ENCODE results near the gene EP300. TPM values are rescaled to one million over a fixed set of nuclear protein-coding genes. Genes with fewer than 3 reads are reported as not detected.

EP300 gene
- total and polyA plus RNA-seq, 12 donors = 5.8 to 41.7 (median 35.6) TPM

DNA sequence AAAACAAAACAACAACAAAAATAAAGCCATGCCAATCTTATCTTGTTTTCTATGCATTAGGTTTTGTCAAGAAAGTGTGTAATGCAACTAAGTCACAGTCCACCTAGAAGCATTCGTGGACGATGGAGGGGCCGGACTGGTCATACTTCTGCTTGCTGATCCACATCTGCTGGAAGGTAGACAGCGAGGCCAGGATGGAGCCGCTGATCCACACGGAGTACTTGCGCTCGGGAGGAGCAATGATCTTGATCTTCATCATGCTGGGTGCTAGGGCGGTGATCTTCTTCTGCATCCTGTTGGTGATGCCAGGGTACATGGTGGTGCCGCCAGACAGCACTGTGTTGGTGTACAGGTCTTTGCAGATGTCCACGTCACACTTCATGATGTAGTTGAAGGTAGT is 18.3 kb upstream of the EP300 start:
- Histone ChIP-seq H3K9me3 (no peaks in the 10 kb centered on the region), H3K4me1 (peaks cover 0 to 13% (median 0%) of the 10 kb centered on the region in 9 donors), H3K27ac (no peak overlapping the region), H3K36me3 (no peaks in the 10 kb centered on the region), H3K27me3 (no peaks in the 10 kb centered on the region), H3K4me3 (no peak overlapping the region)
- 95 to 96% methylated on average over 11 of the region's 11 CpGs for WGBS, 2 donors
- no peak for ATAC-seq
- TF ChIP-seq, protein P1, sequence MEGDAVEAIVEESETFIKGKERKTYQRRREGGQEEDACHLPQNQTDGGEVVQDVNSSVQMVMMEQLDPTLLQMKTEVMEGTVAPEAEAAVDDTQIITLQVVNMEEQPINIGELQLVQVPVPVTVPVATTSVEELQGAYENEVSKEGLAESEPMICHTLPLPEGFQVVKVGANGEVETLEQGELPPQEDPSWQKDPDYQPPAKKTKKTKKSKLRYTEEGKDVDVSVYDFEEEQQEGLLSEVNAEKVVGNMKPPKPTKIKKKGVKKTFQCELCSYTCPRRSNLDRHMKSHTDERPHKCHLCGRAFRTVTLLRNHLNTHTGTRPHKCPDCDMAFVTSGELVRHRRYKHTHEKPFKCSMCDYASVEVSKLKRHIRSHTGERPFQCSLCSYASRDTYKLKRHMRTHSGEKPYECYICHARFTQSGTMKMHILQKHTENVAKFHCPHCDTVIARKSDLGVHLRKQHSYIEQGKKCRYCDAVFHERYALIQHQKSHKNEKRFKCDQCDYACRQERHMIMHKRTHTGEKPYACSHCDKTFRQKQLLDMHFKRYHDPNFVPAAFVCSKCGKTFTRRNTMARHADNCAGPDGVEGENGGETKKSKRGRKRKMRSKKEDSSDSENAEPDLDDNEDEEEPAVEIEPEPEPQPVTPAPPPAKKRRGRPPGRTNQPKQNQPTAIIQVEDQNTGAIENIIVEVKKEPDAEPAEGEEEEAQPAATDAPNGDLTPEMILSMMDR (IDR thresholded peaks at IDR 0.05) = no peak
- DNase-seq = no peak
- intact Hi-C loops (cut with DNase I) = loop anchor here in 1 of 10 donors (10.0 kb wide), 1 partner anchor 59 kb away; no protein-coding TSS in a partner anchor

DNA sequence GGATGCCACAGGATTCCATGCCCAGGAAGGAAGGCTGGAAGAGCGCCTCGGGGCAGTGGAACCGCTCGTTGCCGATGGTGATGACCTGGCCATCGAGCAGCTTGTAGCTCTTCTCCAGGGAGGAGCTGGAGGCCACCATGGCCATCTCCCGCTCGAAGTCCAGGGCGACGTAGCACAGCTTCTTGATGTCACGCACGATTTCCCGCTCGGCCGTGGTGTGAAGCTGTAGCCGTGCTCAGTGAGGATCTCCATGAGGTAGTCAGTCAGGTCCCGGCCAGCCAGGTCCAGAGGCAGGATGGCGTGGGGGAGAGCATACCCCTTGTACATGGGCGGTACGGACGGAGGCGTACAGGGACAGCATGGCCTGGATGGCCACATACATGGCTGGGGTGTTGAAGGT is 17.9 kb upstream of the EP300 start:
- intact Hi-C loops (cut with DNase I) = loop anchor here in 1 of 10 donors (10.0 kb wide), 1 partner anchor 60 kb away; no protein-coding TSS in a partner anchor
- TF ChIP-seq, protein P1 (IDR thresholded peaks at IDR 0.05) = no peak
- no peak overlapping the region for H3K4me3 ChIP-seq
- H3K9me3 ChIP-seq = no peaks in the 10 kb centered on the region
- H3K27ac ChIP-seq = no peak overlapping the region
- no peaks in the 10 kb centered on the region for H3K27me3 ChIP-seq
- DNase-seq (no peak), ATAC-seq (no peak)
- peaks cover 0 to 9% (median 0%) of the 10 kb centered on the region in 9 donors for H3K4me1 ChIP-seq
- H3K36me3 ChIP-seq = no peaks in the 10 kb centered on the region
- 94 to 96% methylated on average over 22 of the region's 22 CpGs for WGBS, 2 donors

DNA sequence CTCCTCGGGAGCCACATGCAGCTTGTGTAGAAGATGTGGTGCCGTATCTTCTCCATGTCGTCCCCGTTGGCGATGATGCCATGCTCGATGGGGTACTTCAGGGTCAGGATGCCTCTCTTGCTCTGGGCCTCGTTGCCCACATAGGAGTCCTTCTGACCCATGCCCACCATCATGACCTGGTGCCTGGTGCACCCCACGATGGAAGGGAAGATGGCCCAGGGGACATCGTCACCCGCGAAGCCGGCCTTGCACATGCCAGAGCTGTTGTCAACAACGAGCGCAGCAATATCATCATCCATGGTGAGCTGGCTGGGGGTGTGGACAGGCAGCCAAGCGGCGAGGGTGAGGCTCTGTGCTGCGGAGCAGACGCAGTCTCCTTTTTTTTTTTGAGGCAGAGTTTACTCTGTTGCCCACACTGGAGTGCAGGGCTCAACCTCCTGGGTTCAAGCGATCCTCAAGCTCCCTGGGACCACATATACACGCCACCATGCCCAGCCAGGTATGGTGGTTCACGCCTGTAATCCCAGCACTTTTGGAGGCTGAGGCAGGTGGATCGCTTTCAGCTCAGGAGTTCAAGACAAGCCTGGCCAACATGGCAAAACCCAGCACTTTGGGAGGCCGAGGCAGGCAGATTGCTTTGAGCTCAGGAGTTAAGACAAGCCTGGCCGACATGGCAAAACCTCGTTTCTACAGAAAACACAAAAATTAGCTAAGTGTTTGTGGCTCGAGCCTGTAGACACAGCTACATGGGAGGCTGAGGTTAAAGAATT is 17.3 kb upstream of the EP300 start:
- no peak for DNase-seq
- Histone ChIP-seq H3K27ac (no peak overlapping the region), H3K9me3 (no peaks in the 10 kb centered on the region), H3K4me3 (no peak overlapping the region), H3K27me3 (no peaks in the 10 kb centered on the region), H3K4me1 (peaks cover 0 to 6% (median 0%) of the 10 kb centered on the region in 9 donors), H3K36me3 (no peaks in the 10 kb centered on the region)
- TF ChIP-seq, protein P1 (IDR thresholded peaks at IDR 0.05) = no peak
- intact Hi-C loops (cut with DNase I) = loop anchor here in 1 of 10 donors (10.0 kb wide), 1 partner anchor 60 kb away; no protein-coding TSS in a partner anchor
- 91 to 92% methylated on average over 26 of the region's 26 CpGs for WGBS, 2 donors
- ATAC-seq = no peak

DNA sequence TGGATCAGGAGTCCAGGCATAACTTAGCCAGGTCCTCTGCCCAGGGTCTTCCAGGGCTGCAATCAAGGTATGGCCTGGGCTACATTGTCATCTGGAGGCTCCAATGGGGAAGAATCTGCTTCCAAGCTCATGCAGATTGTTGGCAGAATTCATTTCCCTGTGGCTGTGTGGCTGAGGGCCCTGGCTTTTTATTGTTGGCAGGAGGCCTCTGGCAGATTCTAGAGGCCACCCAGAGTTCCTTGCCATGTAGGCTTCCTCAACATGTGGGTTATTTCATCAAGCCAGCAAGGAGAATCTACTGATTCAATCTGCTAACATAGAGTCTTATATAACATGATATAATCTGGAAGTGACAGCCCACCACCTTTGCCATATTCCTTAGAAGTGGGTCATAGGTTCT is 16.4 kb upstream of the EP300 start:
- H3K27ac ChIP-seq = no peak overlapping the region
- ATAC-seq (no peak), DNase-seq (no peak)
- intact Hi-C loops (cut with DNase I) = loop anchor here in 1 of 10 donors (10.0 kb wide), 1 partner anchor 61 kb away; no protein-coding TSS in a partner anchor
- H3K9me3 ChIP-seq = no peaks in the 10 kb centered on the region
- H3K4me3 ChIP-seq = no peak overlapping the region
- H3K27me3 ChIP-seq = no peaks in the 10 kb centered on the region
- H3K4me1 ChIP-seq = peaks cover 0 to under 1% (median 0%) of the 10 kb centered on the region in 9 donors
- TF ChIP-seq, protein P1 (IDR thresholded peaks at IDR 0.05) = no peak
- no peaks in the 10 kb centered on the region for H3K36me3 ChIP-seq
